HPDE6-E6E7 (cell line): ENCODE data around the gene CCL28.
"Not testable (repeated sequence)": the region's sequence is repeated elsewhere in the genome, so short reads cannot be mapped to it uniquely, and the experiment has no call there.

Source experiments
- DNase-seq: peaks from one replicate; pipeline ENCODE4 v3.0.0; 2011; ENCODE audit warnings: missing footprints; ENCODE audit errors: extremely low spot score

Gene CCL28

GRCh38 chr5:43410414-43410813, 1.8 kb downstream of the CCL28 start:
- DNase-seq: no peak

- DNase-seq: no peak
These were observed 2.4 kb downstream of the CCL28 start for GRCh38 chr5:43409809-43410271.

- DNase-seq: not testable (repeated sequence)
These were observed 9.6 kb downstream of the CCL28 start for GRCh38 chr5:43402524-43403066.

GRCh38 chr5:43401827-43402226, 10.4 kb downstream of the CCL28 start:
- no peak for DNase-seq

GRCh38 chr5:43400082-43400481, 12.1 kb downstream of the CCL28 start:
- DNase-seq: no peak

GRCh38 chr5:43396762-43397304, 15.4 kb downstream of the CCL28 start:
- DNase-seq: peak; percentile 63

- DNase-seq: no peak
These were observed 21.7 kb downstream of the CCL28 start for GRCh38 chr5:43390471-43390870.

GRCh38 chr5:43389679-43390329, 22.4 kb downstream of the CCL28 start:
- DNase-seq: peak; percentile 80

- peak; percentile 54 for DNase-seq
These were observed 25.2 kb downstream of the CCL28 start for GRCh38 chr5:43386960-43387362.

- DNase-seq: no peak
These were observed 35.6 kb downstream of the CCL28 start for GRCh38 chr5:43376496-43377140.

GRCh38 chr5:43371821-43372220, 40.4 kb downstream of the CCL28 start:
- no peak for DNase-seq

GRCh38 chr5:43370352-43370751, 41.8 kb downstream of the CCL28 start:
- DNase-seq: no peak

GRCh38 chr5:43369651-43370050, 42.5 kb downstream of the CCL28 start:
- no peak for DNase-seq

- DNase-seq: no peak
These were observed 44.1 kb downstream of the CCL28 start for GRCh38 chr5:43367909-43368669.

- DNase-seq: no peak
These were observed 44.7 kb downstream of the CCL28 start for GRCh38 chr5:43367453-43367852.

- DNase-seq: not testable (repeated sequence)
These were observed 45.4 kb downstream of the CCL28 start for GRCh38 chr5:43366680-43367246.

GRCh38 chr5:43365155-43365554, 47.0 kb downstream of the CCL28 start:
- DNase-seq: not testable (repeated sequence)

- DNase-seq: no peak
These were observed 48.6 kb downstream of the CCL28 start for GRCh38 chr5:43363445-43364152.

GRCh38 chr5:43362725-43363435, 49.3 kb downstream of the CCL28 start:
- DNase-seq: peak; percentile 60

- DNase-seq: no peak
These were observed 53.5 kb downstream of the CCL28 start for GRCh38 chr5:43358726-43359125.
